HCT116 (cell line): ENCODE measurements around the gene GAD2.

Experiments
- CEBPB ChIP-seq: IDR thresholded peaks from 2 replicates; pipeline ENCODE4 v1.6.1; 2012; ENCODE audit warnings: low read depth
- EGR1 ChIP-seq: IDR thresholded peaks from 2 replicates; pipeline ENCODE4 v1.6.1; 2012; ENCODE audit warnings: low read depth
- EZH2 ChIP-seq: fragments of 200-600 bp; sonication (generic); IDR thresholded peaks from 2 replicates; pipeline ENCODE4 v1.6.1; 2017; ENCODE audit warnings: antibody characterized with exemption, mixed run types
- EZH2phosphoT487 ChIP-seq: fragments of 200-600 bp; IDR thresholded peaks from 2 replicates; pipeline ENCODE4 v1.6.1; 2018; ENCODE audit warnings: antibody characterized with exemption, borderline replicate concordance
- POLR2A ChIP-seq: IDR thresholded peaks from 2 replicates; pipeline ENCODE4 v1.7.0; 2011; ENCODE audit warnings: borderline replicate concordance; ENCODE audit not compliant: insufficient read depth, insufficient read length; ENCODE audit errors: extremely low read depth
- POLR2AphosphoS5 ChIP-seq: IDR thresholded peaks from 2 replicates; pipeline ENCODE4 v1.6.1; 2011; ENCODE audit warnings: mild to moderate bottlenecking, low read depth, low read length, moderate library complexity
- RAD21 ChIP-seq: IDR thresholded peaks from 2 replicates; pipeline ENCODE4 v1.6.1; 2012; ENCODE audit warnings: low read depth, mild to moderate bottlenecking
- SIN3A ChIP-seq: IDR thresholded peaks from 2 replicates; pipeline ENCODE4 v1.6.1; 2012; ENCODE audit warnings: low read depth
- YY1 ChIP-seq: IDR thresholded peaks from 2 replicates; pipeline ENCODE4 v1.6.1; 2011; ENCODE audit warnings: low read length, low read depth, moderate library complexity, mild to moderate bottlenecking; ENCODE audit not compliant: insufficient replicate concordance; ENCODE audit errors: extremely low read depth
- ZFX ChIP-seq: fragments of 450-650 bp; IDR thresholded peaks from 2 replicates; pipeline ENCODE4 v1.6.1; 2017
- ZNF274 ChIP-seq: fragments of 200-500 bp; sonication (Bioruptor generic); IDR thresholded peaks from 2 replicates; pipeline ENCODE4 v1.6.1; 2014; ENCODE audit warnings: mild to moderate bottlenecking, low read depth, low read length, inconsistent platforms
- TF ChIP-seq, protein P1 (sequence below): IDR thresholded peaks from 2 replicates; pipeline ENCODE4 v1.6.1; 2012
- TF ChIP-seq, protein P2 (sequence below), 3 experiments: fragments of 200-600 bp in 1 of 3; sonication (generic) in 1 of 3; IDR thresholded peaks in 2 of 3; conservative IDR thresholded peaks in 1 of 3; 2 replicates each; pipeline ENCODE4 v1.5.1; 2012 to 2017; ENCODE audit warnings: low read depth in 2 of 3, low read length in 2 of 3, antibody characterized with exemption in 1 of 3, borderline replicate concordance in 1 of 3, control low read depth in 1 of 3, mild to moderate bottlenecking in 1 of 3, mixed read lengths in 1 of 3, mixed run types in 1 of 3, moderate library complexity in 1 of 3; ENCODE audit not compliant: insufficient read depth in 1 of 3
- TF ChIP-seq, protein P3 (sequence below): IDR thresholded peaks from 2 replicates; pipeline ENCODE4 v1.6.1; 2012; ENCODE audit warnings: low read depth

DNA sequence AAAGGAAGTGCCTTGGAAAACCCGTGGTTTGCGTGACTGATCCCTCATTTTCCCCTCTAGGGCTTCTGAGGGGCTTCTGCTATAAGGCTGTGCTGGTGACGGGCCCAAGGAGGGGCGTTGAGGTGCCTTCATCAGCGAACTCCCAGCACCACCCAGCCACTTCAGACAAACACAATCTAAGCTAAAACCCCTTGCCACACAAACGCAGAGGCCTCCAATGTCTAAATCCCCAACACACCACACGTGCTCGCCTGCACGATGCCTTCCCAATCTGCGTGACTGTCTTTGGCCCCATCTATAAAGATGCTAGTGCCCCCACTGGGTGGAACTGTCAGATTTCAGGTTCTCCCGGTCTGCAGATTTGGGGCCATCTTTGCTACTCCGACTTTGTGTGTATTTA lies 4.1 kb upstream of the GAD2 start:
- TF ChIP-seq POLR2A (no peak), EZH2 (no peak), ZFX (no peak), CEBPB (no peak), RAD21 (no peak), YY1 (no peak), EGR1 (no peak), ZNF274 (no peak), EZH2phosphoT487 (no peak), POLR2AphosphoS5 (no peak), SIN3A (no peak)
- TF ChIP-seq, protein P1, sequence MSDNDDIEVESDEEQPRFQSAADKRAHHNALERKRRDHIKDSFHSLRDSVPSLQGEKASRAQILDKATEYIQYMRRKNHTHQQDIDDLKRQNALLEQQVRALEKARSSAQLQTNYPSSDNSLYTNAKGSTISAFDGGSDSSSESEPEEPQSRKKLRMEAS = no peak
- TF ChIP-seq, protein P2, sequence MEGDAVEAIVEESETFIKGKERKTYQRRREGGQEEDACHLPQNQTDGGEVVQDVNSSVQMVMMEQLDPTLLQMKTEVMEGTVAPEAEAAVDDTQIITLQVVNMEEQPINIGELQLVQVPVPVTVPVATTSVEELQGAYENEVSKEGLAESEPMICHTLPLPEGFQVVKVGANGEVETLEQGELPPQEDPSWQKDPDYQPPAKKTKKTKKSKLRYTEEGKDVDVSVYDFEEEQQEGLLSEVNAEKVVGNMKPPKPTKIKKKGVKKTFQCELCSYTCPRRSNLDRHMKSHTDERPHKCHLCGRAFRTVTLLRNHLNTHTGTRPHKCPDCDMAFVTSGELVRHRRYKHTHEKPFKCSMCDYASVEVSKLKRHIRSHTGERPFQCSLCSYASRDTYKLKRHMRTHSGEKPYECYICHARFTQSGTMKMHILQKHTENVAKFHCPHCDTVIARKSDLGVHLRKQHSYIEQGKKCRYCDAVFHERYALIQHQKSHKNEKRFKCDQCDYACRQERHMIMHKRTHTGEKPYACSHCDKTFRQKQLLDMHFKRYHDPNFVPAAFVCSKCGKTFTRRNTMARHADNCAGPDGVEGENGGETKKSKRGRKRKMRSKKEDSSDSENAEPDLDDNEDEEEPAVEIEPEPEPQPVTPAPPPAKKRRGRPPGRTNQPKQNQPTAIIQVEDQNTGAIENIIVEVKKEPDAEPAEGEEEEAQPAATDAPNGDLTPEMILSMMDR (IDR thresholded peaks at IDR 0.05 in 2 of 3, conservative IDR thresholded peaks at IDR 0.05 in 1 of 3; ENCODE audit: borderline replicate concordance in 1 of 3, insufficient read depth in 1 of 3, low read depth in 2 of 3, low read length in 2 of 3) = no peak
- TF ChIP-seq, protein P3, sequence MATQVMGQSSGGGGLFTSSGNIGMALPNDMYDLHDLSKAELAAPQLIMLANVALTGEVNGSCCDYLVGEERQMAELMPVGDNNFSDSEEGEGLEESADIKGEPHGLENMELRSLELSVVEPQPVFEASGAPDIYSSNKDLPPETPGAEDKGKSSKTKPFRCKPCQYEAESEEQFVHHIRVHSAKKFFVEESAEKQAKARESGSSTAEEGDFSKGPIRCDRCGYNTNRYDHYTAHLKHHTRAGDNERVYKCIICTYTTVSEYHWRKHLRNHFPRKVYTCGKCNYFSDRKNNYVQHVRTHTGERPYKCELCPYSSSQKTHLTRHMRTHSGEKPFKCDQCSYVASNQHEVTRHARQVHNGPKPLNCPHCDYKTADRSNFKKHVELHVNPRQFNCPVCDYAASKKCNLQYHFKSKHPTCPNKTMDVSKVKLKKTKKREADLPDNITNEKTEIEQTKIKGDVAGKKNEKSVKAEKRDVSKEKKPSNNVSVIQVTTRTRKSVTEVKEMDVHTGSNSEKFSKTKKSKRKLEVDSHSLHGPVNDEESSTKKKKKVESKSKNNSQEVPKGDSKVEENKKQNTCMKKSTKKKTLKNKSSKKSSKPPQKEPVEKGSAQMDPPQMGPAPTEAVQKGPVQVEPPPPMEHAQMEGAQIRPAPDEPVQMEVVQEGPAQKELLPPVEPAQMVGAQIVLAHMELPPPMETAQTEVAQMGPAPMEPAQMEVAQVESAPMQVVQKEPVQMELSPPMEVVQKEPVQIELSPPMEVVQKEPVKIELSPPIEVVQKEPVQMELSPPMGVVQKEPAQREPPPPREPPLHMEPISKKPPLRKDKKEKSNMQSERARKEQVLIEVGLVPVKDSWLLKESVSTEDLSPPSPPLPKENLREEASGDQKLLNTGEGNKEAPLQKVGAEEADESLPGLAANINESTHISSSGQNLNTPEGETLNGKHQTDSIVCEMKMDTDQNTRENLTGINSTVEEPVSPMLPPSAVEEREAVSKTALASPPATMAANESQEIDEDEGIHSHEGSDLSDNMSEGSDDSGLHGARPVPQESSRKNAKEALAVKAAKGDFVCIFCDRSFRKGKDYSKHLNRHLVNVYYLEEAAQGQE = no peak
